Tibial artery (tissue), 4 donors: Measurements from ENCODE around the gene CTIF.

Experiments
- DNase-seq, 2 donors: peaks; one replicate each; pipeline ENCODE4 v3.0.0-alpha.2; 2019
- H3K27ac ChIP-seq, 2 donors: fragments of 200-600 bp; sonication (generic) in 1 of 2; 1 replicate in 1 of 2; 2 replicates in 1 of 2; pipeline ENCODE4 v1.5.1; 2018 to 2019; ENCODE audit warnings: mild to moderate bottlenecking in 1 of 2
- H3K27me3 ChIP-seq, 2 donors: fragments of 200-600 bp; sonication (generic) in 1 of 2; one replicate each; pipeline versions ENCODE4 v1.5.1 to v1.6.0; 2016 to 2019
- H3K36me3 ChIP-seq, 3 donors: fragments of 200-600 bp; sonication (generic) in 2 of 3; one replicate each; pipeline ENCODE4 v1.5.1; 2016 to 2019; ENCODE audit warnings: mild to moderate bottlenecking in 2 of 3
- H3K4me1 ChIP-seq, 4 donors: fragments of 200-600 bp; sonication (generic) in 2 of 4; 1 replicate in 3 of 4; 2 replicates in 1 of 4; pipeline ENCODE4 v1.5.1; 2016 to 2019
- H3K4me3 ChIP-seq, 2 donors: fragments of 200-600 bp; sonication (generic) in 1 of 2; 1 replicate in 1 of 2; 2 replicates in 1 of 2; pipeline ENCODE4 v1.5.1; 2018 to 2019; ENCODE audit warnings: mild to moderate bottlenecking in 2 of 2
- H3K9me3 ChIP-seq, 3 donors: fragments of 200-600 bp; sonication (generic) in 1 of 3; one replicate each; pipeline ENCODE4 v1.5.1; 2016 to 2019
- intact Hi-C: fragments of 100-400 bp; cut with DNase I; formaldehyde crosslinking; loops from one replicate; pipeline ENCODE4 v1.15.0; 2023; ENCODE audit warnings: low total_unique reads
- TF ChIP-seq, protein P1 (sequence below), 2 experiments: fragments of 200-600 bp in 1 of 2; fragments of 450-650 bp in 1 of 2; IDR thresholded peaks; one replicate each; pipeline ENCODE4 v1.5.1; 2017 to 2019; ENCODE audit warnings: antibody characterized with exemption in 2 of 2, mild to moderate bottlenecking in 1 of 2, moderate library complexity in 1 of 2

Gene CTIF

DNA sequence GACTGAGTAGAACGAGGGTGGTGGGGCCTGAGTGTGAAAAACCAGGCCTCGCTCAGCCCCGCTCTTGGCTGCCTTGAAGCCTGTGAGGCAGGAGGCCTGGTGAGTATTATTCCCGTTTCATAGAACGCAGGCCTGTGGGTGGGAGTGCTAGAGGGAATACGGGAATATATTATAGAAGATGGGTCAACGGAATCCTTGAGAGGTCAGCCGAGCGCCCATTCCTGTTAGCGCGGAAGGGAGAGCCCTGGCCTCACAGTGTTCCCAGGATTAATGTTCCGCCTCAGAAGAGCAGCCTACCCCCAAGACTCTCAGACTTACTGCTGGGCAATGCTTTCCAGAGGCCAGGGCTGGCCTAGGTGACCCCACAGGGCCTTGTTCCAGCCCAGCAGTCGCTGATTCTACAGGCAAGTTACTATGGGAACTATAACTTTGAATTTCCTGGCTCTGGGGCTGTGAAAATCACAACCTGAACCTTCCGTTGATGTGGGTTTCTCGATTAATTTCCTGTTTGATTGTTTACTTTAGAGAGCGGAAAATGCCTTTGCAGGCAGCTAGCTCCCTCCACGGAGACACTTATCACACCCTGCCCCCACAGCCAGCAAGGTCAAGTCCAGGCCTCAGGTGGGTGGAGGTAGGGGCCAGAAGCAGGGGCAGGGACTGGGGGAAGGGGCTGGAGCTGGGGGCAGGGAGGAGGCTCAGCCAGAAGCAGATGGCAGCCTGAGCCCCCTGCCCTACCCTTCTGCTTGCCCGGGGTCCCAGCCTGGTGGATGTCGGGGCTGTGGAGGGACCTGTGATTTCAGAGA, 303.6 kb downstream of the CTIF start:
- H3K4me3 ChIP-seq, result no peak overlapping the region
- H3K27me3 ChIP-seq, result no peaks in the 10 kb centered on the region
- DNase-seq, result peak in 1 of 2 donors; percentile 63
- peak overlapping the region; percentile 89 to 90 for H3K27ac ChIP-seq
- TF ChIP-seq, protein P1, sequence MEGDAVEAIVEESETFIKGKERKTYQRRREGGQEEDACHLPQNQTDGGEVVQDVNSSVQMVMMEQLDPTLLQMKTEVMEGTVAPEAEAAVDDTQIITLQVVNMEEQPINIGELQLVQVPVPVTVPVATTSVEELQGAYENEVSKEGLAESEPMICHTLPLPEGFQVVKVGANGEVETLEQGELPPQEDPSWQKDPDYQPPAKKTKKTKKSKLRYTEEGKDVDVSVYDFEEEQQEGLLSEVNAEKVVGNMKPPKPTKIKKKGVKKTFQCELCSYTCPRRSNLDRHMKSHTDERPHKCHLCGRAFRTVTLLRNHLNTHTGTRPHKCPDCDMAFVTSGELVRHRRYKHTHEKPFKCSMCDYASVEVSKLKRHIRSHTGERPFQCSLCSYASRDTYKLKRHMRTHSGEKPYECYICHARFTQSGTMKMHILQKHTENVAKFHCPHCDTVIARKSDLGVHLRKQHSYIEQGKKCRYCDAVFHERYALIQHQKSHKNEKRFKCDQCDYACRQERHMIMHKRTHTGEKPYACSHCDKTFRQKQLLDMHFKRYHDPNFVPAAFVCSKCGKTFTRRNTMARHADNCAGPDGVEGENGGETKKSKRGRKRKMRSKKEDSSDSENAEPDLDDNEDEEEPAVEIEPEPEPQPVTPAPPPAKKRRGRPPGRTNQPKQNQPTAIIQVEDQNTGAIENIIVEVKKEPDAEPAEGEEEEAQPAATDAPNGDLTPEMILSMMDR (IDR thresholded peaks at IDR 0.05), result no peak
- peaks cover 0 to 4% (median 0%) of the 10 kb centered on the region in 3 donors for H3K36me3 ChIP-seq
- intact Hi-C loops, result no loop called here
- H3K9me3 ChIP-seq, result no peaks in the 10 kb centered on the region
- H3K4me1 ChIP-seq, result peaks cover 0 to 73% (median 53%) of the 10 kb centered on the region in 4 donors

DNA sequence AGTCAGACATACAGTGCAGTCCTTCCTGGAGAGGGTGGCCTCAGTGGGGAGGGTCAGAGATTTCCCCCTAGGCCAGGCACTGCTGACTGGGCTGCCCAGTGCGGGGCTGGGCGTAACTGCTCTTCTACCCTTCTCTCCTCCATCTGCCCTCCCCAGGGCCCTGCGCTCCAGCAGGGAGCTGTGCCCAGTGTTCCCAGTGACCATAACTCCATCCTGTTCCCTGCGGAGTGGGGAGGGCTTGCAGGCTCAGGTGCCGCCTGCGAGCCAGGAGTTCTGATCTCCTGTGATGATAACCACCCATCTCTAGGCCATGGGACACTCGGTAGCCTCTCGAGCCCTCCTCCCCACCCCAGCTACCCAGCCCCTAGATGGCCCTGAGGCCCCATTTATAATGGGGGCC, 304.3 kb downstream of the CTIF start:
- Histone ChIP-seq H3K27ac (peak overlapping the region; percentile 89 to 90), H3K36me3 (peaks cover 0 to 4% (median 0%) of the 10 kb centered on the region in 3 donors), H3K27me3 (no peaks in the 10 kb centered on the region), H3K4me1 (peaks cover 0 to 75% (median 59%) of the 10 kb centered on the region in 4 donors), H3K9me3 (no peaks in the 10 kb centered on the region), H3K4me3 (no peak overlapping the region)
- intact Hi-C loops, result no loop called here
- TF ChIP-seq, protein P1 (IDR thresholded peaks at IDR 0.05), result no peak
- peak in 1 of 2 donors; percentile 67 for DNase-seq

DNA sequence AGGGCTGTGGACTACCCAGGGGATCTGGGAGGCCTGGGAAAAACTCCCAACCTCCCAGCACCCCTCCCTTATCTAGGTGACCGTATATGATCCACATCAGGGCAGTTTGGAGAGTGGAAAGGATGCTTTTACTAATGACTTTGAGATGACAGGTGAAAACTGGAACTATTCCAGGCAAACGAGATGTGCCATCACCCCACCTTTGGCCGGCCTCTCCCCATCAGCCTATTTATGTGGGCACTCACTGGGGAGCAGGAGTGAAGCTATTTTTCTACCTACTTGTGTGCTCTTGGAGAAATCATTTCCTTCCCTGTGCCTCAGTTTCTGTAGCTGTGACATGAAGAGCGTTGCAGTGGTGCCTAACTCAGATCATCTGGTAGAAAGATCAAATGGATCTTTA, 304.8 kb downstream of the CTIF start:
- Histone ChIP-seq H3K36me3 (peaks cover 0 to 4% (median 0%) of the 10 kb centered on the region in 3 donors), H3K27ac (peak overlapping the region; percentile 89 to 90), H3K4me3 (no peak overlapping the region), H3K9me3 (no peaks in the 10 kb centered on the region), H3K4me1 (peaks cover 0 to 75% (median 61%) of the 10 kb centered on the region in 4 donors), H3K27me3 (no peaks in the 10 kb centered on the region)
- intact Hi-C loops, result no loop called here
- peak in 1 of 2 donors; percentile 33 for DNase-seq
- TF ChIP-seq, protein P1 (IDR thresholded peaks at IDR 0.05), result no peak

DNA sequence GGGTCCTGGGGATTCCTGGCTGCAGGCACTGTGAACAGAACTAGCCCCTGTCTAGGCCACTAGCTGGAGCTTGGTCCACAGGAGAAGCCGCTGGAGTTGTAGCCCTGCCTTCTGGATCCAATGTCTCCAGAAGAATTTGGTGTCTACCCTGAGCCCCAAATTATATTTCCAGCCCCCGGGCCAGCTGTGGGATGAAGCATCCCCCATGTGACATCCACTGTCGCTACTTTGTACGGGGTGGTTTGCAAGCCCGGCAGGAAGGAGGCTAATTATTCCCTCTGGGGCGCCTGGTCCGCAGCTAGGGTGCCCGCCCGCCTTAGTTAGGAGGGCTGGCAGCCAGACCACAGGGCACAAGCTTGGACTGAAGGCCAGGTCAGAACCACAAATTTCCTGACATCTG, 305.4 kb downstream of the CTIF start:
- no peaks in the 10 kb centered on the region for H3K9me3 ChIP-seq
- H3K27ac ChIP-seq, result no peak overlapping the region
- TF ChIP-seq, protein P1 (IDR thresholded peaks at IDR 0.05), result no peak
- peak in 1 of 2 donors; percentile 60 for DNase-seq
- H3K27me3 ChIP-seq, result no peaks in the 10 kb centered on the region
- no peak overlapping the region for H3K4me3 ChIP-seq
- H3K4me1 ChIP-seq, result peaks cover 0 to 75% (median 61%) of the 10 kb centered on the region in 4 donors
- H3K36me3 ChIP-seq, result peaks cover 0 to 4% (median 0%) of the 10 kb centered on the region in 3 donors
- intact Hi-C loops, result no loop called here

DNA sequence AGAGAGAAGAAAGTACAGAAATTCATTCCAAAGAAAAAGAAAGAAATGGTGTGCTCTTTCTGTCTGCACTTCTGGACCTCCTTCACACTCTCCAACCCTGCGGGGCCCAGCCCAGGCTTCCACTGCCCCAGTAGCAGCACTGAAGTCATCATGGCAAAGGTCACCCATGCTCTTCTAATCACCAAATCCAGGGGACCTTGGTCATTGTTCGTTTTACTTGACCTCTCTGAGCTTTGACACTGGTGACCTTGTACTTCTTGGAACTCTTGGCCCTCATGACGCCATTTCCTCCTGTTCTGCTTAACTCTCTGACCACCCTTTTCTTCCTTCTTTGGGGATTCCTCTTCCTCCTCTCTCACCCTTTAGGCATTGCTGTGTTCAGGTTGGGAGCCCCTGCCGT, 306.3 kb downstream of the CTIF start:
- Histone ChIP-seq H3K27ac (no peak overlapping the region), H3K4me3 (no peak overlapping the region), H3K27me3 (no peaks in the 10 kb centered on the region), H3K4me1 (peaks cover 0 to 75% (median 57%) of the 10 kb centered on the region in 4 donors), H3K9me3 (no peaks in the 10 kb centered on the region), H3K36me3 (peaks cover 0 to 4% (median 0%) of the 10 kb centered on the region in 3 donors)
- peak in 1 of 2 donors; percentile 29 for DNase-seq
- TF ChIP-seq, protein P1 (IDR thresholded peaks at IDR 0.05), result no peak
- intact Hi-C loops, result no loop called here
